HG03045 (cell line): Measurements from ENCODE around the gene GALR1.

Experiments
- ATAC-seq: cut with Tn5 transposase; IDR thresholded peaks from one replicate; pipeline ENCODE4 v1.9.1; 2021; ENCODE audit warnings: mild to moderate bottlenecking, moderate library complexity; ENCODE audit not compliant: unreplicated experiment

Gene GALR1

DNA sequence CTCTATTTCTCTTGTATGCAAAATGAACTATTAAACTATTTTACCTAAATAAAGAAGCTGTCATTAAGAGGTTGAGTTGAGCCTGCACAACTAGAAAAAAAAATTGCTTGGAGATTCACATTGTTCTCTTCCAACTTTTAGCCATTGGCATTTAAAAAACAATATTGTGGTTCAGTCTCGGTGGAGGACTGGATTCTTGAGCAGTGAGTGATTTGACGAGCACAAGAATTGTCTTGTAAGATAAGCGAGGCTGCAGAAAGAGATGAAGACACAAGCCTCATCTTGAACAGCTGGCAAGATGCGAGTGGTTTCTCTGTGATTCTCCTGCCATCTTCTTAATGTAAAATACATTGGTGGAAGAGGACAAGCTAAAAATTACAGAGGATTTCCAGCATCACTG lies 67.0 kb downstream of the GALR1 start:
- no peak for ATAC-seq

DNA sequence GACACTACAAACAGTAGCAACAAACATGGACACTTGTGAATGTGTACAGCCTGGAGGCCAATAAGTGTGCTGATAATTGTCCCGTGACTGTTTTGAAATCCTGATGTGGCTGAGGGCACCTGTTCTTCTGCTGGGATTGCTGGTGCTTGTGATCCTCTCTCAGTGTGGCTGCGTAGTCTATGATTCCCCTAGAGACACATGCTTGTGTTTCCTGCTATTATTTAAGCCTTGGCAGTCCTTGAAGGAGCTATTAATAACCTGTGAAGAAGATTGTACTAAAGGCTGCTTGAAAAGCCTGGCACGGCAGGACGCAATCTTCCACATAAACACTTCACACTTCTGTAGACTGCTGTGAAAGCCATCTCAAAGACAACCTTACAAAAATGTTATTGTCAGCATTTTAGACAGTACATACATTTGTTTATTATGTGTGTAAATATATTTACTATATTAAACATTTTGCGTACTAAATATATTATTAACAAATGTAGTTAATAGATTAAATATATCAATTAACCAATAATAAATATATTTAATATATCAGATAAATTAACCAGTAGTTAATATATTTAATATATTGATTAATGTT lies 71.4 kb downstream of the GALR1 start:
- no peak for ATAC-seq

DNA sequence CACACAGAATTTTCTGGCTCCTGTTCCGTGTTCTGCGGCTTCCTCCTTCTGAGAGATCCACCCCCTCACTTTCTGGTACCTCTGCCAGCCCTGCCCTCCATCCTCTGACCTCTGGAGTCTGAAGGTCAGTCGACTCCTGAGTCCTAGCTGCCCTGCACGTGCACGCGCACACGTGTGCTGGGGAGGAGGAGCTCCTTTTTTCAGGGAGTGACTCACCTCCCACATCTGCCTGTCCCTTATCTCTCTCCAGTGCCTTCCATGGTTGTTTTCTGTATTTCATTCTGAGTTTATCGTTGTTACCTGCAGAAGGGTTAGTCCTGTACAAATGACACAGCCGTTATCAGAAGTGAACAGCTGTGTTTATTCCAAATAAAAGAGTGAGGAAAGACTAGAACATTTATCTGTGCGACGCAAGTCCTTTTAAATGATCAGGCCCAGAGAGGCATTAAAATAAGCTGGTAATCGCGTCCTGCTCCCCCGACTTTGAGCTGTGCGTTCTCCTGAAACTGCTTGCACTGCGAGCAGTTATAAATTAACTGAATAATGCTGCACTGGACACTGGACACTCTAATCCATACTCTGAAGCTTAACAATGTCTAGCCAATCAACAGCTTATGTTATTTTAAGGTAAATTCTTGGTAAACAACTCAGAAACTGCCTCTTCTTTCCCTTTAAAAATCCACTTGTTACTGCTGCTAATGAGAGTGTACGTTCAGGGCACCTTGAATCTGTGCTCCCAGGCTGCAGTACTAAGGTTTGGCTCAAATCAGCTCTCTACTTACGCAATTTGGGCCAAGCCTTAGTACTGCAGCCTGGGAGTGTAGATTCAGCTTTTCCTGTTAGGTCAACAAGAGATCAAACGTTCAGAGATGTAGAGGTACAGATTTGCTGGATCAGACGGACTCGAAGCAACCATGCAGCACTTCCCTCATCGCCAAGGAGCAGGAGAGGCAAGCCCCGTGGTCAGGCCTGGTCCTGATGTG lies 72.5 kb downstream of the GALR1 start:
- no peak for ATAC-seq

DNA sequence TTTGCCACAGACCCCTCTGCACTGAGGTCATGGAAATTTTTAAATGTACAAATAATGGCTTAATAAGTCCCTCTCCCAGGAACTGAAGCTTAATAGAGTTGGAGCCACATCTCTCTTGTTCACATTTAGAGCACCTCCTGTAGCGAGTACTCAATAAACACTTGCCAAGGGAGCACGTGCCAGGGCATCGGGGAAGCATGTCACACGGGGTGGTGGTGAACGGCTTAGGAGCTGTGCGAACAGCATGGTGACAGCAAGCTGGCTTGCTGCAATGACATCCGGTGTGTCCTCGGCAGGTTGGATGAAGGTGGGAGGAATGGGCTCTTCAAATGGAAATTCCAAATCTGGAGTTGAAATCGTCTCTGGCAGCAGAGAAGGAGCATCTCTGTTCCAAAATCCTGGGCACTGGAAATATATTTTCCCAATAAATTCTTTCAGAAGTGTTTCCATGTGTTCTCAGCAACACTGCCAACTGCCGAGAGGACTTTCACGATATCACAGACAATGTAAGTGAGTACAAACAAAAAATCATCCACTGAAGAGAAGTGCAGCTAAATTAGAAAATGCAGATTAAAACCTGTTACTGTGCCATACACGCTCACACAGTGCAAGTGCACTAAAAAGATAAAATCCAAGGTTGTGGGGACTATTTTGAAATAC lies 74.1 kb downstream of the GALR1 start:
- no peak for ATAC-seq
